GM19395 (cell line): Measurements from ENCODE around the gene CCDC78.

Experiments
- ATAC-seq: cut with Tn5 transposase; IDR thresholded peaks from one replicate; pipeline ENCODE4 v1.9.1; 2021; ENCODE audit warnings: mild to moderate bottlenecking, moderate library complexity; ENCODE audit not compliant: unreplicated experiment

Gene CCDC78

DNA sequence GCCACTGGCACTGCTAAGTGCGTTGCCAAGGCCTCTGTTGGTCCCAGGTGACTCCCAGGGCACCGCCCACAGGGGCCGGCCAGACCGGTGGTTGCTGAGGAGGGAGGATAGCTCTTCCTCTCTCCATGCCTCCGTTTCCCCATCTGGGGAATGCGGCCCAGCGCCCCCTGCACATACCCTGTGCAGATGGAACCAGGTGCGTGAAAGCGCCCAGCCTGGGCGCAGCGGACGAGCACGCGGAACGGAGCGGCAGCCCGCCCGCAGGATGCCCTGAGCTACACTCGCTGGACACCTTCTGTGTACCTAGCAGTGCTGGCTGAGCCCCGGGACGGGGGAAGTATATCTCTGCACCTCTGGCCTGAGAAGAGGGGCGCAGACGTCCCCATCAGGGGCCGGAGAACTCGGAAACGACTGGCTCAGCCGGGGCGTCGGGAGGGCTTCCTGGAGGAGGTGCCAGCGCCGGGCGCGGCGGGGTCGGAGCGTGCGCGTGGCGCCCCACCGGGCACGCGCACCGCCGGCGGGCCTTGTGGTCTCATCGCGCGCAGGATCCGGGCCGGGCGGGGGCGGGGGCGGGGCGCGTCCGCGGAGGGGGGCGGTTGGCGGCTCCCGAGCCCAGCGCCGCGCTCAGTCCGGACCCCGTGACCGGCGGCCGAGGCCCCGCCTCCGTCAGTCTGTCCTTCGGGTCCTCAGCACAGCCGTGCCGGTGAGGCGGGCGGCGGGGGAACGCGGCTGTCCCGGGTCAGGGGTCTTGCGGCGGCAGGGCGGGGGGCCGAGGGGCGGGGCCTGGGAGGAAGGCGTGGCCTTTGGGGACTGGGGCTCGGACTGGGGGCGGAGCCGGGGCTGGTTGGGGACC is at the start of gene CCDC78, which contains the start of gene HAGHL:
Gene CCDC78, minus strand, starts transcription at position 6 of the 853 bp plus-strand sequence. CDS start 76 bp downstream, outside the sequence.
Gene HAGHL, plus strand, starts transcription at position 669 of the 853 bp plus-strand sequence. CDS start 404 bp downstream, outside the sequence.
- ATAC-seq: no peak

GRCh38 chr16:775236-775796 is 49.1 kb upstream of the CCDC78 start:
- ATAC-seq: no peak

DNA sequence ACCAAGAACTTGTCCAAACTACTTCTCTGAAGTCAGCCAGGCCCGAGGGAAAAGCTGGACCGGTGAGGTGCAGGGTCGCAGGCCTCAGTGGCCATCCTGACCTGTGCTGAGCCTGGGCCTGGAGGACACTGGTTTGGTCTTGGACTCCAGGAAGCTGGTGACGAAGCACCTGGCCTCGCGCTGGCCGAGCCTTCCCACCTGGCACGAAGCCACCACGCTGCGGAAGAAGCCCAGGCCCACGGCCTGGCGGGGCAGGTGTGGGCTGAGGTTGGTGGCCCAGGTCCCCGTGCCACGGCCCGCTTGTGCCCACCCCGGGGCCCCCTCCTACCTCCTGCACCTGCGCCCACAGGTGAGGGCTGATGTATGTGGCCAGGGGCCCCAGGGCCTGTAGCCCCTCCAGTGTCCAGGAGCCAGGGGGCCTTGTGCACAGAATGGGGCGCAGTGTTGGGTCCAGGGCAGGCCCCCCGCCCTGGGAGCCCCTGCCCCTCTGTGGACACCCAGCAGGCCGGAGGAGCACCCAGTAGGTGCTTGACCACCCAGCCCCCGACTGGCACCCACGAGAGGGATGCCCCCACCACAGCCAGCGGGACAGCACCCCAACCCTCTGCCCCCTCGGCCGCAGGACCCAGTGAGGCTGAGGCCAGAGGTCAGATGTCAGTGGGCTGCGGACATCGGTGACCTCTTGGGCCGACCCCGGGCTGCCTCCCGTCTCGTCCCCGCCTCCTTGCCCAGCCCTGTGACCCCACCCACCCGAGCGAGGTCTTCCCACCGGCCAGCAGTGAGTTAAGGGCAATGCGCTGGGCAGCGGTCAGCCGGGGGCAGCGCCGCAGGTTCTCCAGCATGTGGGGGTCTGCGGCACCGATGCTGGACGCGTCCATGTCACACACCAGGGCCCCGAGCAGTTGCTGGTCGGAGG is 48.1 kb upstream of the CCDC78 start:
- no peak for ATAC-seq

DNA sequence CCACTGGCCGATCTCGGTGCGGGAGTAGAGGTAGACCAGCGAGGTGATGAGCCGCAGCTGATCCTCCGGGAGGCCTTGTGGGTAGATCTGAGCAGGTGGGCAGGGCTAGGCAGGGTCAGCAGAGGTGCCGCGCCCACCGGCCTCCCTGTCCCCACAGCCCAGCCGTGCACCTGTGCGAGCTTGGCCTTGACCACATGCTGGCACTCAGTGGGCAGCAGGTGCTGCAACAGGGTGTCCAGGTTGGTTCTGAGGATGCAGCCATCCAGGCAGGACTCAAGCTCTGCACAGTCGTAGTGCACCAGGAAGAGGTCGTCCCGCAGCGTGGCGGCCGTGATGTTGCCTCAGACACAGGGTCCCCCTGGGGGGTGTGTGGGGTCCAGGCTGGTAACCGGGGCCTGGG is 46.7 kb upstream of the CCDC78 start:
- no peak for ATAC-seq

GRCh38 chr16:770411-770810 is 44.2 kb upstream of the CCDC78 start:
- no peak for ATAC-seq

GRCh38 chr16:769934-770333 is 43.7 kb upstream of the CCDC78 start:
- no peak for ATAC-seq

- no peak for ATAC-seq
Measured at GRCh38 chr16:769184-769784, 43.0 kb upstream of the CCDC78 start.

DNA sequence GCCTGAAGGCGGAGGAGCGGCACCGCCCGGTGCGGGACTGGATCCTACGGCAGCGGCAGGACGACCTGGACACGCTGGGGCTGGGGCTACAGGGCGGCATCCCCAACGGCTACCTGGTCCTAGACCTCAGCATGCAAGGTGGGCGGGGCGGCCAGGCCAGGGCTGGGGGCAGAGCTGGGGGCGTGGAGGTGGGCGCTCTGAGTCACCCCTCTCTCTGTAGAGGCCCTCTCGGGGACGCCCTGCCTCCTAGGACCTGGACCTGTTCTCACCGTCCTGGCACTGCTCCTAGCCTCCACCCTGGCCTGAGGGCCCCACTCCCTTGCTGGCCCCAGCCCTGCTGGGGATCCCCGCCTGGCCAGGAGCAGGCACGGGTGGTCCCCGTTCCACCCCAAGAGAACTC is 42.2 kb upstream of the CCDC78 start:
- ATAC-seq: no peak

DNA sequence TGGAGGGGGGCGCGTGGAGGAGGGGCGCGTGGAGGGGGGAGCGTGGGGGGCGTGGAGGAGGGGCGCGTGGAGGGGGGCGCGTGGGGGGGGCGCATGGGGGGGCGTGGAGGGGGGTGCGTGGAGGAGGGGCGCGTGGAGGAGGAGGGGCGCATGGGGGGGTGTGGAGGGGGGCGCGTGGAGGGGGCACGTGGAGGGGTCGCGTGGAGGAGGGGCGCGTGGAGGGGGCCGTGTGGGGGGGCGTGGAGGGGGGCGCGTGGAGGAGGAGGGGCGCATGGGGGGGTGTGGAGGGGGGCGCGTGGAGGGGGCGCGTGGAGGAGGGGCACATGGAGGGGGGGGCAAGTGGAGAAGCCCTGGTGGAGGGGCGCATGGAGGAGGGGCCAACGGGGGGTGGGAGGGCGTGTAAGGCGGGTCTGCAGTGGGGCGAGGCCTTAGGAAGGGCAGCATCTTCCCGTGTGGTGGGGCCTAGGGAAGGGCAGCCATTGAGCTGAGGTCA is 41.5 kb upstream of the CCDC78 start:
- no peak for ATAC-seq

DNA sequence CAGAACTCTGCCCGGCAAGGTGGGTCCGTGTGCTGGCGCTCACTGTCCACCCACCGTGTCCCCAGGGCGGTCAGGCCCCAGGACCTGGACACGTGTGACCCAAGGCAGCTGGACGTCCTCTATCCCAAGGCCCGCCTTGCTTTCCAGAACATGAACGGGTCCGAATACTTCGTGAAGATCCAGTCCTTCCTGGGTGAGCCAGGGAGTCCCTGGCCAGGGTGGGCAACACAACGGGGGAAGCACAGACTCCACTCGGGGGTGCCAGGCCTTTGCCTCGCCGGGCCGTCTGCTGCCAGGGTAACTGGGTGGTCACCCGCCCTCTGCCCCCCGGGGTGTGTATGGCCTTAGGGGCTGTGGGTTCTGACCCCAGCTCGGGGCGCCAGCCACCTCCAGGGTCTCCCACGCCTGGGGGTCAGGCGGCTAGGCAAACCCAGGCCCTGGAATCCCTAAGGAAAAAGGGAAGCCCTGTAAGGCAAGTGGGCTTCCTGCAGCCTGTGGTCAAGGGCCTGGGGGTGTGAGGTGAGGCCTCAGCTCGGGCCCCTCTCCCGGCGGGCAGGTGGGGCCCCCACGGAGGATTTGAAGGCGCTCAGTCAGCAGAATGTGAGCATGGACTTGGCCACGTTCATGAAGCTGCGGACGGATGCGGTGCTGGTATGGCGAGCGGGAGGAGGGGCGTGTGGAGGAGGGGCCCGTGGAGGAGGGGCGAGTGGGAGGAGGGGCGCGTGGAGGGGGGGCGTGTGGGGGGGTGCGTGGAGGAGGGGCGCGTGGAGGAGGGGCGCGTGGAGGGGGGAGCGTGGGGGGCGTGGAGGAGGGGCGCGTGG is 40.8 kb upstream of the CCDC78 start:
- no peak for ATAC-seq

GRCh38 chr16:766008-766819 is 40.0 kb upstream of the CCDC78 start:
- ATAC-seq: no peak

GRCh38 chr16:765488-765865 is 39.2 kb upstream of the CCDC78 start:
- ATAC-seq: no peak

GRCh38 chr16:764848-765487 is 38.7 kb upstream of the CCDC78 start:
- no peak for ATAC-seq

GRCh38 chr16:764184-764750 is 38.0 kb upstream of the CCDC78 start:
- no peak for ATAC-seq

GRCh38 chr16:763369-764183 is 37.3 kb upstream of the CCDC78 start:
- ATAC-seq: no peak

DNA sequence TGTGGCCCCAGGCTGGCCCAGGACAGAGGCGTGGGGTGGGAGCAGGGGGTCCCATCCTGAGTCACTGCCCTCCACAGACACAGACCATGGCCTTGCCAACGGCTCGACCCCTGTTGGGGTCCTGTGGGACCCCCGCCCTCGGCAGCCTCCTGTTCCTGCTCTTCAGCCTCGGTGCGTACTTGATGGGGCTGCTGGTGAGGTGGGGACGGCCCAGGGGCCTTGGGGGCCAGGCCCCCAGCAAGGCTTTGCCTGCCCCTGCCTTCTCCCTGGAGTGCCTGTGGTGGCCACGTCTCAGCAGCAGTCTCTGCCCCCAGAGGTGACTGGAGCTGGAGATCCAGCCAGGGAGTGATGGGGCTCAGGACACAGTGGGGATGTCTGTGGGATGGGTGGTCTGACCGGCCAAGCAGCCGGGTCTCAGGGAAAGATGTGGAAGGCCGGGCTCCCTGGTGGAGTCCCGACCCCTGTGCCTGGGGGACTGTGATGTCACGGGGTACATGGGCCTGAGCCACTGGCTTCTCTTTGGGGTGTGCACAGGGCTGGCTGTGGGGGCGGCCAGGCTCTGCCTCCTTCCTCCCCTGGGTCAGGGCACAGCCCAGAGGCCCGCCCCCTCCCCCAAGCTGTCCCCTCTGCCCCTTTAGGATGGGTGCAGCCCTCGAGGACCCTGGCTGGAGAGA is 36.5 kb upstream of the CCDC78 start:
- ATAC-seq: no peak
